Nephron progenitor cell (in vitro differentiated cells): ENCODE data around the gene PROM2.
"Not testable (repeated sequence)": the region's sequence is repeated elsewhere in the genome, so short reads cannot be mapped to it uniquely, and the experiment has no call there.

Experiments
- DNase-seq: peaks from one replicate; pipeline ENCODE4 v3.0.0; 2021
- H3K27ac Mint-ChIP-seq: 2 replicates; pipeline ENCODE4 v1.8.0; 2021; ENCODE audit warnings: mild to moderate bottlenecking, moderate library complexity, mixed read lengths
- H3K27me3 Mint-ChIP-seq: 2 replicates; pipeline ENCODE4 v1.8.0; 2021; ENCODE audit warnings: mild to moderate bottlenecking, low read depth, mixed read lengths; ENCODE audit not compliant: poor library complexity
- H3K36me3 Mint-ChIP-seq: 2 replicates; pipeline ENCODE4 v1.8.0; 2021; ENCODE audit warnings: low read depth, mixed read lengths
- H3K4me1 Mint-ChIP-seq: 2 replicates; pipeline ENCODE4 v1.8.0; 2021; ENCODE audit warnings: mixed read lengths
- H3K4me3 Mint-ChIP-seq: 2 replicates; pipeline ENCODE4 v1.8.0; 2021; ENCODE audit warnings: mild to moderate bottlenecking, moderate library complexity, mixed read lengths
- H3K9me3 Mint-ChIP-seq: 2 replicates; pipeline ENCODE4 v1.8.0; 2021; ENCODE audit warnings: mild to moderate bottlenecking, moderate library complexity, mixed read lengths
- TF ChIP-seq, protein P1 (sequence below): fragments of 200-600 bp; sonication (generic); IDR thresholded peaks from 2 replicates; pipeline ENCODE4 v1.5.0; 2021; ENCODE audit warnings: antibody characterized with exemption

PROM2 gene

DNA sequence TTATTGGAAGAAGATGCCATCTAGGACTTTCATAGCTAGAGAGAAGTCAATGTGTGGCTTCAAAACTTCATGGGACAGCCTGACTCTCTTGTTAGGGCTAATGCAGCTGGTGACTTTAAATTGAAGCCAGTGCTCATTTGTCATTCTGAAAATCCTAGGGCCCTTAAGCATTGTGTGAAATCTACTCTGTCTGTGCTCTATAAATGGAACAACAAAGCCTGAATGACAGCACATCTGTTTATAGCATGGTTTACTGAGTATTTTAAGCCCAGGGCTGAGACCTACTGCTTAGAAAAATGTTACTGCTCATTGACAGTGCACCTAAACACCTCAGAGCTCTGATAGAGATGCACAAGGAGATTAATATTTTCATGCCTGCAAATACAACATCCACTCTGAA is 36.1 kb upstream of the PROM2 start:
- Mint-ChIP-seq H3K27me3 (peaks cover 4% of the 10 kb centered on the region), H3K36me3 (peaks cover 8% of the 10 kb centered on the region), H3K27ac (no peak overlapping the region), H3K4me3 (no peak overlapping the region), H3K9me3 (peaks cover 93% of the 10 kb centered on the region), H3K4me1 (no peaks in the 10 kb centered on the region)
- TF ChIP-seq, protein P1, sequence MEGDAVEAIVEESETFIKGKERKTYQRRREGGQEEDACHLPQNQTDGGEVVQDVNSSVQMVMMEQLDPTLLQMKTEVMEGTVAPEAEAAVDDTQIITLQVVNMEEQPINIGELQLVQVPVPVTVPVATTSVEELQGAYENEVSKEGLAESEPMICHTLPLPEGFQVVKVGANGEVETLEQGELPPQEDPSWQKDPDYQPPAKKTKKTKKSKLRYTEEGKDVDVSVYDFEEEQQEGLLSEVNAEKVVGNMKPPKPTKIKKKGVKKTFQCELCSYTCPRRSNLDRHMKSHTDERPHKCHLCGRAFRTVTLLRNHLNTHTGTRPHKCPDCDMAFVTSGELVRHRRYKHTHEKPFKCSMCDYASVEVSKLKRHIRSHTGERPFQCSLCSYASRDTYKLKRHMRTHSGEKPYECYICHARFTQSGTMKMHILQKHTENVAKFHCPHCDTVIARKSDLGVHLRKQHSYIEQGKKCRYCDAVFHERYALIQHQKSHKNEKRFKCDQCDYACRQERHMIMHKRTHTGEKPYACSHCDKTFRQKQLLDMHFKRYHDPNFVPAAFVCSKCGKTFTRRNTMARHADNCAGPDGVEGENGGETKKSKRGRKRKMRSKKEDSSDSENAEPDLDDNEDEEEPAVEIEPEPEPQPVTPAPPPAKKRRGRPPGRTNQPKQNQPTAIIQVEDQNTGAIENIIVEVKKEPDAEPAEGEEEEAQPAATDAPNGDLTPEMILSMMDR, result no peak
- DNase-seq, result no peak

DNA sequence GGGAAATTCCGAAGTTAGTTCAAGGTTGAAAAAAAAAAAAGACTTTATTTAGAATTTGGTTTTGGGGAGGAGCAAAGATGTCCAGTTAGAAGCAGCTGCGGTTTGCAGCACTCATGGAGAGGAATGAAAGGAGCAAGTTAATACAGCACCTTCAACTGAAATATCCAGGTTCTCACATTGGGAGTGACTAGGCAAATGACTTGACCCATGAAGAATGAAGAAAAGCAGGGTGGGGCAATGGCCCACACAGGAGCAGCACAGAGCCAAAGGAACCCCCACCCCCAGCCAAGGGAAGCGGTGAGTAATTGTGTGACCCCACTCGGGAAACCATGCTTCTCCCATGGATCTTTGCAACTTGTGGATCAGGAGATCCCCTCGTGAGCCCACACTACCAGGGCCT is 34.2 kb upstream of the PROM2 start:
- Mint-ChIP-seq H3K36me3 (peaks cover 8% of the 10 kb centered on the region), H3K27ac (no peak overlapping the region)

DNA sequence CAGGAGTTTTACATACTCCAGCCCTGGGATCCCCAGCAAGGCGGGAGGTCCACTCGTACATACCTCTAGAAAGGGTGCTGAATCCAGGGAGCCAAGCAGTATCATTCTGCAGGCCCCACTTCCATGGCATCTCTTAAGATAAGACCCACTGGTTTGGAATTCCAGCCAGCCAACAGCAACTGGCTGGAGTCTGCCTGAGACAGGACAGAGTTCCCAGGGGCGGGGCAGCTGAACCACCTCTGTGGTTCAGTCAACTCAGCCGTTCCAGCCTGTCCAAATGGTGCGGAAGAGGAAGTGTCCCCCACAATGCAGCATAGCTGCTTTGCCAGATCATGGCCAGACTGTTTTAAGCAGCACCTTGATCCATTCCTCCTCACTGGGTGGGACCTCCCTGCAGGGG is 33.7 kb upstream of the PROM2 start:
- peaks cover 88% of the 10 kb centered on the region for H3K9me3 Mint-ChIP-seq
- no peak overlapping the region for H3K27ac Mint-ChIP-seq
- TF ChIP-seq, protein P1, result no peak

More for the DNA sequence above, 34.2 kb upstream of the PROM2 start:
- H3K27me3 Mint-ChIP-seq, result peaks cover 3% of the 10 kb centered on the region
- peaks cover 87% of the 10 kb centered on the region for H3K9me3 Mint-ChIP-seq
- H3K4me3 Mint-ChIP-seq, result no peak overlapping the region
- no peaks in the 10 kb centered on the region for H3K4me1 Mint-ChIP-seq
- TF ChIP-seq, protein P1, result no peak
- no peak for DNase-seq

DNA sequence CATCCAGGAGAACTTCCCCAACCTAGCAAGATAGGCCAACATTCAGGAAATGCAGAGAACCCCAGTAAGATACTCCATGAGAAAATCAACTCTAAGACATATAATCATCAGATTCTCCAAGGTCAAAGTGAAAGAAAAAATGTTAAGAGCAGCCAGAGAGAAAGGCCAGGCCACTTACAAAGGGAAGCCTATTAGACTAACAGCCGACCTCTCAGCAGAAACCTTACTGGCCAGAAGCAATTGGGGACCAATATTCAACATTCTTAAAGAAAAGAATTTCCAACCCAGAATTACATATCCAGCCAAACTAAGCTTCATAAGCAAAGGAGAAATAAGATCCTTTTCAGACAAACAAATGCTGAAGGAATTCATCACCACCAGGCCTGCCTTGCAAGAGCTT is 32.2 kb upstream of the PROM2 start:
- peaks cover 88% of the 10 kb centered on the region for H3K9me3 Mint-ChIP-seq
- H3K27me3 Mint-ChIP-seq, H3K4me3 Mint-ChIP-seq, H3K36me3 Mint-ChIP-seq, H3K4me1 Mint-ChIP-seq, H3K27ac Mint-ChIP-seq, DNase-seq: not testable (repeated sequence)

More for the DNA sequence above, 33.7 kb upstream of the PROM2 start:
- no peak overlapping the region for H3K4me3 Mint-ChIP-seq
- no peaks in the 10 kb centered on the region for H3K4me1 Mint-ChIP-seq
- H3K27me3 Mint-ChIP-seq, result peaks cover 3% of the 10 kb centered on the region
- no peak for DNase-seq
- H3K36me3 Mint-ChIP-seq, result peaks cover 8% of the 10 kb centered on the region

DNA sequence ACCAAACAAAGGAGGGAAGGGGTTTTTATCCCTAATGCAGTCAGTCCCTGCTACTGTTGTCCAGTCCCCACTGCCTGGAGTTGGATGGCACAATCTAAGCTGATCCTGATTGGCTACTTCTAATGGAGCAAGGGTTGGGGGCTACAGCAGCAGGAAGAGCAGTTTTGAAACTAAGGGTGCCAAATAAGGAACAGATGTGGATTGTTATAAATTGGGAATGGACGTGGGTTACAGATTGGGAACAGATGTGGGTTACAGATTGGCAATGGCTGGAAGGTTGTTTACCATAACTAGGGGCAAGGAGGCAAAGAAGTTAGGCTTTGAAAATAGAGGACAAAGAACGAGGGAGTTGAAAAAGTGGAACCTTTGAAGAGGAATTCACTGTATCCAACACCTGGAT is 16.0 kb upstream of the PROM2 start:
- Mint-ChIP-seq H3K27me3 (peaks cover 15% of the 10 kb centered on the region), H3K4me1 (peaks cover 6% of the 10 kb centered on the region), H3K27ac (no peak overlapping the region), H3K9me3 (peaks cover 80% of the 10 kb centered on the region), H3K4me3 (no peak overlapping the region), H3K36me3 (peaks cover 5% of the 10 kb centered on the region)
- DNase-seq, result no peak
- TF ChIP-seq, protein P1, result no peak

DNA sequence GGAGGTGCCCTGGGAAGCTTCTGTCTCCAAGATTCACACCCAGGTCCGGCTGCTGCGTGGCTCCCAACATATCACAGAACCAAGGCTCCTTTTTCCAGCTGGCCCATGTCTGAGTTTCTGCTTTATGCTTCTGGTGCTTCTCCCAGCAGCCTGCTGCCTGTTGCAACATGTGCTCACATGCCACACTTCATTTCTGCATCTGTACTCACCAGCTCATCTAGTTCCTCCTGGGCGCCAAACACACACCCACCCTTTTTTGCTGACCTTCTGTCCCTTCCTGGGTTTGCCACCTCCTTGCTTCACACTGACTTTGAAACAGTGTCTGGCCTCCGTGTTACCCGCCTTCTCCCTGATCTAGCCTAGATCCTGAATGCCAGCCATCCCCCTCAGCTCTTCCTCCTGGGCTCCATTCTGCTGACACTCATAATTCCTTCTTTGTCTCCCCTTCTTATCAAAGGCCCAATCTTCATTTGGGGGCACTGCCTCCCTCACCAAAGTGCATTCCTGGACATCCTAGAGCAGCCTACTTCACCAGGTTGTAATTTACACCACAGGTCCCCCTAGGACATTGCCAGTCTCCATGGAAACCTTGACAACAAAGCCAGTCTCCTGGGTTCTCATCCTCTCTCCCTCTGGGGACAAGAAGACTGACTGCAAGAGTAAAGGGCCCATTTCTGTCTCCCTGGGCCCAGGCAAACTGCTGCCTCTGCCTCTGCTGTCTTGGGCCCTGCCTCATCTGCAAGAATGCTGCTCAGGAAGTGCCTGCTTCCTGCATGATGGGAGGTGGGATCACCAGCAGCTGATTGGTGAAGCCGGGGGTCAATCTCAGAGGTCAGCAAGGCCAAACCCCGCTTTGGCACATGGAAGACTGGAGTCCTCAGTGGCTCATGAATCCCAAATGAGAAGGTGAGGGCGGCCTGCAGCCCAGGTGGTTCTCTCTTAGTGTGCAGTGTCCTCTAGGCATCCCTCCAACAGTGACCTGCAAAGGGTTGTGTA is 13.9 kb upstream of the PROM2 start:
- H3K27ac Mint-ChIP-seq, result peak overlapping the region; percentile 30

More for the DNA sequence above, 13.9 kb upstream of the PROM2 start:
- peaks cover 66% of the 10 kb centered on the region for H3K9me3 Mint-ChIP-seq
- peaks cover 11% of the 10 kb centered on the region for H3K27me3 Mint-ChIP-seq
- no peak for DNase-seq
- no peak overlapping the region for H3K4me3 Mint-ChIP-seq
- peaks cover 6% of the 10 kb centered on the region for H3K4me1 Mint-ChIP-seq
- TF ChIP-seq, protein P1, result no peak
- H3K36me3 Mint-ChIP-seq, result peaks cover 5% of the 10 kb centered on the region
